Measurements from ENCODE around the gene GAGE12C. TPM values are rescaled to one million over a fixed set of nuclear protein-coding genes. Genes with fewer than 3 reads are reported as not detected.
"Not testable (repeated sequence)": the region's sequence is repeated elsewhere in the genome, so short reads cannot be mapped to it uniquely, and the experiment has no call there.

The GAGE12C gene
- total and polyA plus RNA-seq, 2 of the 8 experiments (the other 6 are each of a cell fraction or from before 2014, with no cell fraction given), result not detected

- H2BK12ac ChIP-seq (ENCODE audit: low read depth, low read length); CTCF ChIA-PET (ENCODE audit: partially characterized antibody); H3K4ac ChIP-seq (replicated peaks; ENCODE audit: insufficient read length, low read depth, low read length); DNase-seq (ENCODE audit: low read depth in 1 of 2, low spot score in 2 of 2); H3K36me3 ChIP-seq (ENCODE audit: control insufficient read depth in 2 of 4, insufficient read depth in 4 of 4, low read length in 3 of 4); H4K8ac ChIP-seq (ENCODE audit: extremely low read depth, insufficient read depth, low read length); H3K9ac ChIP-seq (replicated peaks in 1 of 4; ENCODE audit: extremely low read depth in 1 of 4, low read depth in 3 of 4, low read length in 3 of 4); H3K9me3 ChIP-seq (ENCODE audit: insufficient read depth in 2 of 2, low read depth in 1 of 2, low read length in 1 of 2); H3K18ac ChIP-seq (ENCODE audit: extremely low read depth, low read length); H3K23me2 ChIP-seq (ENCODE audit: low read depth, low read length); H3K4me1 ChIP-seq (replicated peaks in 1 of 4; ENCODE audit: control insufficient read depth in 3 of 4, insufficient read depth in 4 of 4, low read length in 3 of 4); H3K27ac ChIP-seq (ENCODE audit: low read depth, low read length); H4K91ac ChIP-seq (replicated peaks; ENCODE audit: insufficient read length, low read length); H3K79me2 ChIP-seq (ENCODE audit: control insufficient read depth in 1 of 2, insufficient read depth in 2 of 2, low read length in 2 of 2); H3K79me1 ChIP-seq (ENCODE audit: low read depth, low read length); H3K27me3 ChIP-seq (replicated peaks in 1 of 4; ENCODE audit: control insufficient read depth in 3 of 4, extremely low read depth in 1 of 4, insufficient read depth in 3 of 4, low read length in 3 of 4); H2BK15ac ChIP-seq (ENCODE audit: low read length); H2AFZ ChIP-seq (ENCODE audit: low read length); H4K20me1 ChIP-seq (replicated peaks in 1 of 2; ENCODE audit: control insufficient read depth in 1 of 2, insufficient read depth in 2 of 2, low read length in 2 of 2); H3K14ac ChIP-seq (ENCODE audit: insufficient read length); POLR2A ChIA-PET (ENCODE audit: partially characterized antibody); H3K4me3 ChIP-seq (ENCODE audit: extremely low read depth in 1 of 4, insufficient read depth in 2 of 4, low read depth in 3 of 4, low read length in 4 of 4); H2BK20ac ChIP-seq (ENCODE audit: low read length); H4K5ac ChIP-seq (ENCODE audit: insufficient read length, low read depth, low read length); H3K23ac ChIP-seq (ENCODE audit: insufficient read length); H3K4me2 ChIP-seq (ENCODE audit: insufficient read depth in 1 of 2, low read depth in 2 of 2, low read length in 2 of 2); H2AK5ac ChIP-seq (ENCODE audit: low read depth, low read length); FAIRE-seq; H2BK120ac ChIP-seq (replicated peaks; ENCODE audit: low read depth, low read length); H3K56ac ChIP-seq (replicated peaks; ENCODE audit: insufficient read length, low read depth, low read length); H2BK5ac ChIP-seq (ENCODE audit: low read depth, low read length): not testable (repeated sequence)
- WGBS, 2 experiments (ENCODE audit: extremely low coverage in 1 of 2, insufficient coverage in 1 of 2, insufficient read length in 1 of 2, insufficient replicate concordance in 2 of 2, low coverage in 1 of 2, low lambda C conversion rate in 2 of 2, missing lambda C conversion rate in 1 of 2), result no CpG with 5 or more reads among the region's 16 CpGs
Observed at GRCh38 chrX:49541433-49541832, 9.5 kb downstream of the GAGE12C start, which contains the start of gene GAGE12D. TSS of gene GAGE12D (plus strand) at chrX:49541733. CDS start at chrX:49542888, 1,155 bp downstream.

GRCh38 chrX:49550989-49551388 is 19.0 kb downstream of the GAGE12C start, which contains the start of gene GAGE12E:
TSS of gene GAGE12E (plus strand) at chrX:49551289. CDS start at chrX:49552444, 1,155 bp downstream.
- H3K4me1 ChIP-seq (replicated peaks in 1 of 4; ENCODE audit: control insufficient read depth in 3 of 4, insufficient read depth in 4 of 4, low read length in 3 of 4); H4K8ac ChIP-seq (ENCODE audit: extremely low read depth, insufficient read depth, low read length); H3K9ac ChIP-seq (replicated peaks in 1 of 4; ENCODE audit: extremely low read depth in 1 of 4, low read depth in 3 of 4, low read length in 3 of 4); H3K4me2 ChIP-seq (ENCODE audit: insufficient read depth in 1 of 2, low read depth in 2 of 2, low read length in 2 of 2); H2BK120ac ChIP-seq (replicated peaks; ENCODE audit: low read depth, low read length); H3K23me2 ChIP-seq (ENCODE audit: low read depth, low read length); H2AK5ac ChIP-seq (ENCODE audit: low read depth, low read length); H3K79me1 ChIP-seq (ENCODE audit: low read depth, low read length); POLR2A ChIA-PET (ENCODE audit: partially characterized antibody); H2AFZ ChIP-seq (ENCODE audit: low read length); H3K56ac ChIP-seq (replicated peaks; ENCODE audit: insufficient read length, low read depth, low read length); H3K9me3 ChIP-seq (ENCODE audit: insufficient read depth in 2 of 2, low read depth in 1 of 2, low read length in 1 of 2); H3K14ac ChIP-seq (ENCODE audit: insufficient read length); H4K91ac ChIP-seq (replicated peaks; ENCODE audit: insufficient read length, low read length); H3K4me3 ChIP-seq (ENCODE audit: extremely low read depth in 1 of 4, insufficient read depth in 2 of 4, low read depth in 3 of 4, low read length in 4 of 4); CTCF ChIA-PET (ENCODE audit: partially characterized antibody); H4K20me1 ChIP-seq (replicated peaks in 1 of 2; ENCODE audit: control insufficient read depth in 1 of 2, insufficient read depth in 2 of 2, low read length in 2 of 2); H3K18ac ChIP-seq (ENCODE audit: extremely low read depth, low read length); FAIRE-seq; H3K79me2 ChIP-seq (ENCODE audit: control insufficient read depth in 1 of 2, insufficient read depth in 2 of 2, low read length in 2 of 2); H2BK15ac ChIP-seq (ENCODE audit: low read length); H3K4ac ChIP-seq (replicated peaks; ENCODE audit: insufficient read length, low read depth, low read length); H2BK12ac ChIP-seq (ENCODE audit: low read depth, low read length); DNase-seq (ENCODE audit: low read depth in 1 of 2, low spot score in 2 of 2); H3K36me3 ChIP-seq (ENCODE audit: control insufficient read depth in 2 of 4, insufficient read depth in 4 of 4, low read length in 3 of 4); H2BK5ac ChIP-seq (ENCODE audit: low read depth, low read length); H3K27me3 ChIP-seq (replicated peaks in 1 of 4; ENCODE audit: control insufficient read depth in 3 of 4, extremely low read depth in 1 of 4, insufficient read depth in 3 of 4, low read length in 3 of 4); H3K27ac ChIP-seq (ENCODE audit: low read depth, low read length); H4K5ac ChIP-seq (ENCODE audit: insufficient read length, low read depth, low read length); H3K23ac ChIP-seq (ENCODE audit: insufficient read length); H2BK20ac ChIP-seq (ENCODE audit: low read length): not testable (repeated sequence)
- no CpG with 5 or more reads among the region's 16 CpGs for WGBS, 2 experiments (ENCODE audit: extremely low coverage in 1 of 2, insufficient coverage in 1 of 2, insufficient read length in 1 of 2, insufficient replicate concordance in 2 of 2, low coverage in 1 of 2, low lambda C conversion rate in 2 of 2, missing lambda C conversion rate in 1 of 2)
